BJ (cell line): Measurements from ENCODE around the gene FBLL1. TPM values are rescaled to one million over a fixed set of nuclear protein-coding genes. Genes with fewer than 3 reads are reported as not detected.

Source experiments
- CTCF ChIA-PET: fragments of 350-600 bp; formaldehyde crosslinking; extraction: SDS; loops from one replicate; lab custom pipeline; 2021; ENCODE audit warnings: antibody characterized with exemption, inconsistent platforms; lab: Yijun Ruan, JAX
- POLR2A ChIA-PET: fragments of 300-600 bp; sonication (Branson Sonifier 250); formaldehyde crosslinking; extraction: SDS; loops from one replicate; lab custom pipeline; 2021; ENCODE audit warnings: antibody characterized with exemption; lab: Charles Lee
- DNase-seq: peaks from one replicate; pipeline ENCODE4 v3.0.0-alpha.2; 2011; ENCODE audit warnings: low read depth
- H3K27me3 ChIP-seq: 2 replicates; pipeline ENCODE4 v1.6.0; 2011; ENCODE audit warnings: low read length; ENCODE audit not compliant: control insufficient read depth, insufficient read depth
- H3K36me3 ChIP-seq: 2 replicates; pipeline ENCODE4 v1.5.1; 2011; ENCODE audit warnings: low read length; ENCODE audit not compliant: control insufficient read depth, insufficient read depth
- H3K4me3 ChIP-seq: 2 replicates; pipeline ENCODE4 v1.5.1; 2011; ENCODE audit warnings: low read depth, mild to moderate bottlenecking, control low read depth, low read length
- polyA plus RNA-seq: library from polyadenylated mRNA; depleted of rRNA; stranded (reverse); fragments of >200 nt; gene quantifications from 2 replicates; pipeline ENCODE4 v1.2.3, GENCODE V29; 2011
- TF ChIP-seq, protein P1 (sequence below): IDR thresholded peaks from 2 replicates; pipeline ENCODE4 v1.5.1; 2011; ENCODE audit warnings: low read depth, mild to moderate bottlenecking, control low read depth, inconsistent platforms, low read length, moderate library complexity; ENCODE audit not compliant: insufficient read depth

FBLL1 gene
- polyA plus RNA-seq, 1 experiment = 0.56 TPM

DNA sequence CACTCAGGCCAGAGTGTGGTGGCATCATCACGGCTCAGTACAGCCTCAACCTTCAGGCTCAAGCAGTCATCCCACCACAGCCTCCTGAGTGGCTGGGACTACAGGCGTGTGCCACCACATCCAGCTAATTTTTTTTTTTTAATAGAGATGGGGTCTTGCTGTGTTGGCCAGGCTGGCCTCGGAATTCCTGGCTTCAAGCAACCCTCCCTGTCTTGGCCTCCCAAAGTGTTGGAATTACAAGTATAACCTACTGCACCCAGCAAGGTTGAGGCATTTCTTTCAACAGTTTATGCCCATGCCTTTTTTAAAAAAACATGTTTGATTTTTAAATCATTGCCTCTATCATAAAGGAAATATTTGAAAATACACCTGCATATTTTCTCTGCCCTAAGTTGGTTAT, 40.0 kb upstream of the FBLL1 start:
- Histone ChIP-seq H3K4me3 (no peak overlapping the region), H3K36me3 (peaks cover 20% of the 10 kb centered on the region), H3K27me3 (no peaks in the 10 kb centered on the region)
- CTCF ChIA-PET = interaction anchor here (1.2 kb wide), 1 partner anchor 182 kb away, joined by 3 read pairs; no protein-coding TSS in a partner anchor
- POLR2A ChIA-PET = interaction anchor here (0.6 kb wide), 1 partner anchor 185 kb away, joined by 7 read pairs; no protein-coding TSS in a partner anchor
- no peak for DNase-seq
- TF ChIP-seq, protein P1, sequence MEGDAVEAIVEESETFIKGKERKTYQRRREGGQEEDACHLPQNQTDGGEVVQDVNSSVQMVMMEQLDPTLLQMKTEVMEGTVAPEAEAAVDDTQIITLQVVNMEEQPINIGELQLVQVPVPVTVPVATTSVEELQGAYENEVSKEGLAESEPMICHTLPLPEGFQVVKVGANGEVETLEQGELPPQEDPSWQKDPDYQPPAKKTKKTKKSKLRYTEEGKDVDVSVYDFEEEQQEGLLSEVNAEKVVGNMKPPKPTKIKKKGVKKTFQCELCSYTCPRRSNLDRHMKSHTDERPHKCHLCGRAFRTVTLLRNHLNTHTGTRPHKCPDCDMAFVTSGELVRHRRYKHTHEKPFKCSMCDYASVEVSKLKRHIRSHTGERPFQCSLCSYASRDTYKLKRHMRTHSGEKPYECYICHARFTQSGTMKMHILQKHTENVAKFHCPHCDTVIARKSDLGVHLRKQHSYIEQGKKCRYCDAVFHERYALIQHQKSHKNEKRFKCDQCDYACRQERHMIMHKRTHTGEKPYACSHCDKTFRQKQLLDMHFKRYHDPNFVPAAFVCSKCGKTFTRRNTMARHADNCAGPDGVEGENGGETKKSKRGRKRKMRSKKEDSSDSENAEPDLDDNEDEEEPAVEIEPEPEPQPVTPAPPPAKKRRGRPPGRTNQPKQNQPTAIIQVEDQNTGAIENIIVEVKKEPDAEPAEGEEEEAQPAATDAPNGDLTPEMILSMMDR = no peak

DNA sequence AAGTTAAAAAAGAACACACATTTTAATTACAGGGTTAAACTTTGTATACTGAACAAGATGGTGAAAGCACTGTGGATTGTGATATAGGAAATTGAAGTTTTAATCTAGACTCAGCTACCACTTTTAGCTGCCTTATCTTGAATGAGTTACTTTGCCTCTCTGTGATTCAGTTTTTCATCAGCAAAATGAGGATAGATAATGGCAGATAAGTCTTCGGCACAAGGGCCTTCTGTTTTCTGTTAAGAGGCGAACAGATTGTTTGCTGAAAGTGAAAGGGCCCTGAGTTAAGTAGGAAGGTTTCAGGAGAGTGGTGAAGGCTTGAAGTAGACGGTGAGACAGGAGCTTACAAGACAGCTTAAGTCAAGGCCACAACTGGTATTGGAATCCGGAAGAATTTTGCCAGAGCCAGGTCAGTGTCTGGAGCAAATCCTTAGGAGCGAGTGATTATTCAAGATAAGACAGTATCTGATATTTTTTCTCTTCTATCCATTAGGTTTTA, 35.0 kb upstream of the FBLL1 start:
- H3K4me3 ChIP-seq = no peak overlapping the region
- CTCF ChIA-PET = interaction anchor here (0.7 kb wide), 1 partner anchor 146 kb away, joined by 3 read pairs; no protein-coding TSS in a partner anchor
- POLR2A ChIA-PET = no interaction called here
- H3K36me3 ChIP-seq = peaks cover 26% of the 10 kb centered on the region
- no peak for DNase-seq
- no peaks in the 10 kb centered on the region for H3K27me3 ChIP-seq
- TF ChIP-seq, protein P1 = no peak

DNA sequence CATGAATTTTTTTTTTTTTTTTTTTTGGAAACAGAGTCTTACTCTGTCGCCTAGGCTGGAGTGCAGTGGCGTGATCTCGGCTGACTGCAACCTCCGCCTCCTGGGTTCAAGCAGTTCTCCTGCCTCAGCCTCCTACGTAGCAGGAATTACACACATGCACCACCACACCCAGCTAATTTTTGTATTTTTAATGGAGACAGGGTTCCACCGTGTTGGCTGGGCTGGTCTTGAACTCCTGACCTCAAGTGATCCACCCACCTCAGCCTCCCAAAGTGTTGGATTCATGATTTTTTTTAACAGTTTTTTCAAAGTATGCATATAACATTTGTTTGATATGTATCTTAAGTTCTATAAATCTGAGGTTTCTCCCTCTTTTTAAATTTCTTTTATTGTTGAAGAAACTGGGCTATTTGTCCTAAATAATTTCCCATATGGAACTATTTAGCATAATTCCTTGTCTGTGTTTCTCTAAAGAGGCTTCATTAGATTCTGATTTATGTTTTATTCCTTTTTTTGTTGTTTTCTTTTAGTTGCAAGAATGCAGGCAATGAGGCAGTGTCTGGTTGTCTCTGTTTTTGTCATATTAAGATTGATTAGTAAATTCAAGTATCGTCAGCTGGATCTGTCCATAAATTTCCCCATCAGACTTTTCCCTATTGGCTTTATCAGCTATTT, 26.4 kb upstream of the FBLL1 start:
- ChIA-PET CTCF (no interaction called here), POLR2A (no interaction called here)
- H3K36me3 ChIP-seq = peaks cover 12% of the 10 kb centered on the region; the same call in 1 of the 2 replicates
- DNase-seq = no peak
- H3K4me3 ChIP-seq = no peak overlapping the region
- no peaks in the 10 kb centered on the region for H3K27me3 ChIP-seq
- TF ChIP-seq, protein P1 = no peak

DNA sequence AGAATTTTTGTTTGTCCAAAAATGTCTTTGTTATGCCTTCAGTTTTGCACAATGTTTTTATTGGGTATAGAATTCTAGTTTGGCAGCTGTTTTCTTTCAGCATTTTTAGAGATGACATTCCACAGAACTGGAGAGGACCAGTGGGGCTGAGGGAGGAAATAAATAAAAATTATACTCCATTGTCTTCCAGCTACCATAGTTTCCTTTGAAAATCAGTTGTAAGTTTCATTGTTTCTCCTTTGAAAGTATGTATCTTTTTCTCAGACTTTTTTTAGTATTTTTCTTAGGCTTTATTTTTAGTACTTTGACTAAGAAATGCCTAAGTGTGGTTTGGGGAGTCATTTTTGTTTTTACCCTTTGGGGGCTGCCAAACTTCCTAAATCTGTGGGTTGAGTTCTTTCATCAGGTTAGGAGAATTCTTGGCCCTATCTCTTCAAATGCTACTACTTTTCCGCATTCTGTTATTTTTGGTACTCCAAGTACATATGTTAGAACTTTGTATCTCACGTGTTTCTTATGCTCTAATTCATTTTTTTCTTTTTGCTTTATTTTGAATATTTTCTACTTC, 15.2 kb upstream of the FBLL1 start:
- POLR2A ChIA-PET = no interaction called here
- H3K4me3 ChIP-seq = no peak overlapping the region
- H3K36me3 ChIP-seq = peaks cover 28% of the 10 kb centered on the region
- no peak for DNase-seq
- H3K27me3 ChIP-seq = no peaks in the 10 kb centered on the region
- TF ChIP-seq, protein P1 = no peak
- CTCF ChIA-PET = no interaction called here

DNA sequence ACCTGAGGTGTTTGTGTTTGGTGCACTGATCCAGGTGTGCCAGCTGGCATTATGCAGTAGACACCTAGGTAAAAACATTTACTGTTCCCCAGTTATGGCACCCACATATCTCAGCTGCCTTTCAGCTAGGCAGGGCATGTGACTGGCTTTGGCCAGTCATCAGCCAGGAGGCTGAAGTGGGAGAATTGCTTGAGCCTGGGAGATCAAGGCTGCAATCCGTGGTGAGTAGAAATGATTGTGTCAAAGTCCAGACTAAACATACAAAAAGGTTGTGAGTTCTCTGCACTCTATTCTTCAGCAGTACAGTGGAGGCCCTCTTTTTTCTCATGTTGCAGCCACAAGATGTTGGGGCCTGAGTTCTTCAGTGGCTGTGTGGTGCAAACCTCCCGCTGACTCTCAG, 3.2 kb upstream of the FBLL1 start:
- TF ChIP-seq, protein P1 = no peak
- ChIA-PET POLR2A (no interaction called here), CTCF (no interaction called here)
- no peak overlapping the region for H3K4me3 ChIP-seq
- peaks cover 13% of the 10 kb centered on the region for H3K27me3 ChIP-seq
- no peak for DNase-seq
- H3K36me3 ChIP-seq = peaks cover 1% of the 10 kb centered on the region; the same call in 1 of the 2 replicates
